Pancreas (tissue), 10 donors: ENCODE results near the gene RASA3. TPM values are rescaled to one million over a fixed set of nuclear protein-coding genes. Genes with fewer than 3 reads are reported as not detected.

ENCODE experiments used
- ATAC-seq, 4 donors: fragments of 200-7000 bp; cut with Tn5 transposase; one replicate each; pipeline versions ENCODE4 v1.8.0 to v1.9.1; 2020; ENCODE audit warnings: mild to moderate bottlenecking in 4 of 4, moderate library complexity in 4 of 4
- DNase-seq, 6 donors: peaks; one replicate each; pipeline ENCODE4 v3.0.0-alpha.2; 2020
- FAIRE-seq: peaks from 2 replicates; lab custom pipeline; 2012; peaks lifted over from hg19 to GRCh38; lab: Jason Lieb, UNC
- H3K27ac ChIP-seq, 4 donors: fragments of 200-600 bp; sonication (generic); 1 replicate in 3 of 4; 2 replicates in 1 of 4; pipeline versions ENCODE4 v1.5.0 to v1.8.0; 2020
- H3K27me3 ChIP-seq, 4 donors: fragments of 200-600 bp; one replicate each; pipeline ENCODE4 v1.8.0; 2021
- H3K36me3 ChIP-seq, 3 donors: fragments of 200-600 bp; sonication (generic) in 1 of 3; one replicate each; pipeline versions ENCODE4 v1.5.0 to v1.8.0; 2020 to 2021
- H3K4me1 ChIP-seq, 3 donors: fragments of 200-600 bp; one replicate each; pipeline ENCODE4 v1.8.0; 2021
- H3K4me3 ChIP-seq, 4 donors: fragments of 200-600 bp; sonication (generic) in 2 of 4; one replicate each; pipeline versions ENCODE4 v1.5.0 to v1.8.0; 2020 to 2021
- H3K9me3 ChIP-seq, 4 donors: fragments of 200-600 bp; one replicate each; pipeline ENCODE4 v1.8.0; 2021
- WGBS, 2 donors: extraction: QIAGEN DNeasy Blood & Tissue Kit; methylation state at CpG; one replicate each; pipeline ENCODE4 v1.1.7; 2013; 5-methylcytosine and 5-hydroxymethylcytosine counted together
- intact Hi-C, 3 donors: fragments of 100-400 bp; cut with DNase I; formaldehyde crosslinking; loops; one replicate each; pipeline versions ENCODE4 v1.11.1 to v1.14.2; 2022
- polyA plus RNA-seq, 2 donors: library from polyadenylated mRNA; stranded (reverse); fragments of 200-250 nt; gene quantifications; one replicate each; pipeline ENCODE4 v1.2.3, GENCODE V29; 2013
- total RNA-seq, 6 donors: library from RNA; stranded (reverse); fragmentation: NEBNext Ultra II Directional in 4 of 6; extraction: Animal tissue kit (Norgen Biotek cat#: 25700) in 4 of 6; gene quantifications; one replicate each; pipeline versions ENCODE4 v1.2.1 to v1.2.4, GENCODE V29; 2021 to 2023
- TF ChIP-seq, protein P1 (sequence below), 4 donors: fragments of 200-600 bp; sonication (generic) in 3 of 4; IDR thresholded peaks; one replicate each; pipeline versions ENCODE4 v1.5.0 to v1.8.0; 2021; ENCODE audit warnings: antibody characterized with exemption in 4 of 4
- donor health status: healthy with polysubstance abuse.
- donor health status: DM: no; HTN: no; CAD: no; lungs with moderate emphysema.
- donor health status: DM: no; HTN: no; CAD: no.
- donor health status: control.
- donor health status: control.
- donor health status: Bipolar disorder and iron deficiency.
- donor health status: DM: yes; HTN: yes; CAD: no.
- donor health status: DM: no; HTN: no; CAD: no.
- donor health status: DM: no; HTN: no; CAD: no.
- donor health status: DM: yes; HTN: yes; CAD: no.

Gene RASA3
- total and polyA plus RNA-seq, 8 donors: 5.7 to 11.2 (median 9.1) TPM

DNA sequence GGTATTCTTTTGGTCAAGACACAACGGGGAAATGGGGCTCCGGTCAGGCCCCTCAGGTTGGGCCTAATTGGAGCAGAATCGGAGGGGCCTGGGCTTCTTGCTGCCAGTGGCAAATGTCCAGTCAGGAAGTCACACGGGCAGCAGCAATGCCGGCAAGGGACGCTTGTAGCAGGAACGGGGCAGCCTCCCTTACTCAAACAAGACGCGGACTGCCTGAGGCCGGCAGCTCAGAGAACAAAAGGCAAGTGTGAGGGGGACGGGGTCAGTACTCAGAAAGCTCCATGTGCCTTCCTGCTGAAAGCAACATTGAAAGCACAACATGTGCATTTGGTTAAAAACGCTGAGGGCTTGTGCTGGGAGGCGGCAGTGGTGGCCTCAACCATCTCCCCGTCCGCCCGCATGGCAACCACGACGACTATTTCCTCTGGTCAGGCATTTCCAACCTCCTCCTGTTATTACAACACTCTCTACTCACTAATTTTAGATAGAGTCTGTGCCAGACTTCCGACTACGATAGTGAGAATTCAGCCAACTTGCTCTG is 20.5 kb upstream of the RASA3 start:
- DNase-seq: peak in 1 of 6 donors; percentile 29
- WGBS, 2 donors: 75 to 76% methylated on average over 20 of the region's 20 CpGs
- H3K4me3 ChIP-seq: no peak overlapping the region
- peaks cover 5 to 12% (median 10%) of the 10 kb centered on the region in 3 donors for H3K4me1 ChIP-seq
- H3K9me3 ChIP-seq: no peaks in the 10 kb centered on the region
- no peaks in the 10 kb centered on the region for H3K36me3 ChIP-seq
- TF ChIP-seq, protein P1, sequence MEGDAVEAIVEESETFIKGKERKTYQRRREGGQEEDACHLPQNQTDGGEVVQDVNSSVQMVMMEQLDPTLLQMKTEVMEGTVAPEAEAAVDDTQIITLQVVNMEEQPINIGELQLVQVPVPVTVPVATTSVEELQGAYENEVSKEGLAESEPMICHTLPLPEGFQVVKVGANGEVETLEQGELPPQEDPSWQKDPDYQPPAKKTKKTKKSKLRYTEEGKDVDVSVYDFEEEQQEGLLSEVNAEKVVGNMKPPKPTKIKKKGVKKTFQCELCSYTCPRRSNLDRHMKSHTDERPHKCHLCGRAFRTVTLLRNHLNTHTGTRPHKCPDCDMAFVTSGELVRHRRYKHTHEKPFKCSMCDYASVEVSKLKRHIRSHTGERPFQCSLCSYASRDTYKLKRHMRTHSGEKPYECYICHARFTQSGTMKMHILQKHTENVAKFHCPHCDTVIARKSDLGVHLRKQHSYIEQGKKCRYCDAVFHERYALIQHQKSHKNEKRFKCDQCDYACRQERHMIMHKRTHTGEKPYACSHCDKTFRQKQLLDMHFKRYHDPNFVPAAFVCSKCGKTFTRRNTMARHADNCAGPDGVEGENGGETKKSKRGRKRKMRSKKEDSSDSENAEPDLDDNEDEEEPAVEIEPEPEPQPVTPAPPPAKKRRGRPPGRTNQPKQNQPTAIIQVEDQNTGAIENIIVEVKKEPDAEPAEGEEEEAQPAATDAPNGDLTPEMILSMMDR (IDR thresholded peaks at IDR 0.05): no peak
- no peak overlapping the region for H3K27ac ChIP-seq
- intact Hi-C loops: no loop called here
- FAIRE-seq: no peak
- ATAC-seq: no peak
- no peaks in the 10 kb centered on the region for H3K27me3 ChIP-seq

DNA sequence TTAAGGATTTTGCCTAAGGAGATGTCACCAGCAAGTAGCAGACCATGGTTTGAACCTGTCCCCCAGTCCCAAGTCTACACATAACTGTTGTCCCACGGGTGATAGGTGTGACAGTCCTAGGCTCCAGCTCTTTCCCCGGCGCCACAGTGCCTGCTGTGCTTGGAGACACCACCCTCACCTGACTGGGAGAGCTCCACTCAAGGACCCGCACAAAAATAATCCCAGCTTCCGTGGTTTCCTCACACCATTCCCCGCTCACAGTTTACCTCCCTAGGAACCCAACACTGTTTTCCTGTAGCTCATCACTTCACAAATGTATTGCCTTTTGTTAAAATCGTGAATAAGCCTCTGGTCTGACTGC is 19.8 kb upstream of the RASA3 start:
- TF ChIP-seq, protein P1 (IDR thresholded peaks at IDR 0.05): no peak
- Histone ChIP-seq H3K4me1 (peaks cover 6 to 13% (median 10%) of the 10 kb centered on the region in 3 donors), H3K9me3 (no peaks in the 10 kb centered on the region), H3K27me3 (no peaks in the 10 kb centered on the region), H3K27ac (no peak overlapping the region), H3K36me3 (no peaks in the 10 kb centered on the region), H3K4me3 (no peak overlapping the region)
- 89 to 90% methylated on average over 7 of the region's 7 CpGs for WGBS, 2 donors
- intact Hi-C loops: no loop called here
- no peak for FAIRE-seq
- DNase-seq: peak in 2 of 6 donors; percentile 28 to 47
- no peak for ATAC-seq

DNA sequence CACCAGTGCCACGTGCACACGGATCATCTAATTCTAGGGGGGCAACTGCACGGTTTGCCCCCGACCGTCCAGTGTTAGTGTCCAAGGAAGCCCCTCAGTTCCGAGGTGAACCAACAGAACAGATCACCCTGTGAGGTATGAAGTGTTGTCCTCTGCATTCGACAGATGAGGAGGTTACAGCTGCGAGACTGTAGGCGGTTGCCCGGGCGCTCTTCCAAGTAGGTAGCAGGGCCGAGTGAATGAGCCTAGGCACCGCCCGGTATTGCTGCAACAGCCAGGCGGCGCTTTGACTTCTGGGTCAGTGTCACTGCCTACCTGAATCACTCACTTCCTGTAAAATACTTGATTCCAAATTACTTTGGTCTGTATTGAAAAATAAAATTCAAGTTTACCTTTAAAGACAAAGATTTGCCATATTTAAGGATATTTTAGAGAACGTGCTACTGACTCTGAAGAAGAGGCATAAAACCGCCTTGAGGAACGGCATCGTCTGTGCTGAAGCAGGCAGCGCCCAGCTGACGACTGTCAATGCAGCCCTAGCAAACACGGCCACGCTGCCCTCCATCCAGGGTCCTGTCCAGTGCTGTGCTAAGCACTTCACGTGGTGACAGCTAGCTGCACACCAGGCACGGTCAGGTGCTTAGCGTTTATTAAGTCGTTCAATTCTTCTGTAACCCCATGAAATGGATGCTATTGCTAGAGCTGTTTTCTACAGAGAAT is 19.3 kb upstream of the RASA3 start:
- TF ChIP-seq, protein P1 (IDR thresholded peaks at IDR 0.05): no peak
- intact Hi-C loops: no loop called here
- no peak overlapping the region for H3K4me3 ChIP-seq
- DNase-seq (peak in 2 of 6 donors; percentile 35 to 54), ATAC-seq (peak in 2 of 4 donors; percentile 49 to 51), FAIRE-seq (no peak)
- no peaks in the 10 kb centered on the region for H3K27me3 ChIP-seq
- no peaks in the 10 kb centered on the region for H3K9me3 ChIP-seq
- H3K36me3 ChIP-seq: no peaks in the 10 kb centered on the region
- H3K4me1 ChIP-seq: peaks cover 6 to 13% (median 10%) of the 10 kb centered on the region in 3 donors
- 80 to 81% methylated on average over 28 of the region's 28 CpGs for WGBS, 2 donors
- H3K27ac ChIP-seq: no peak overlapping the region

DNA sequence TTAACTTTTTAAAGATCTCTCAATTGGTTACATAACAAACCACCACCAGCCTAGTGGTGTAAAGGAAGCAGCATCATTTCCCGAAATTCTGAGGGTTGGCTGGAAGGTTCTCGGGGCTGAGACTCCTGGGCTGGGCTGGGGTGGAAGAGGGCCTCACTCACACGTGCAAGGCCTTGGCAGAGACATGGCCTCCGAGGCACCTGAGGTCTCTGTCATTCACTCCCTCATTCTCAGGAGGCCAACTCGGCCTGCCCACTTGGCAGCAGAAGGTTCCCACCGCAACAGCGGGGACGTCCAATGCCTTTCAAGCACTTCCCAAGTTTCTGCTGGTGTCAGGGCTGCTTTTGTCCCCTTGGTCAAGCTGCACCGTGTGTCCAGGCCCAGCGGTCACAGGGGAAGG is 18.6 kb upstream of the RASA3 start:
- H3K4me3 ChIP-seq: no peak overlapping the region
- 82 to 84% methylated on average over 10 of the region's 10 CpGs for WGBS, 2 donors
- H3K9me3 ChIP-seq: no peaks in the 10 kb centered on the region
- H3K27me3 ChIP-seq: no peaks in the 10 kb centered on the region
- no peak overlapping the region for H3K27ac ChIP-seq
- intact Hi-C loops: no loop called here
- DNase-seq (peak in 1 of 6 donors; percentile 27), FAIRE-seq (no peak), ATAC-seq (no peak)
- TF ChIP-seq, protein P1 (IDR thresholded peaks at IDR 0.05): no peak
- peaks cover 6 to 13% (median 10%) of the 10 kb centered on the region in 3 donors for H3K4me1 ChIP-seq
- no peaks in the 10 kb centered on the region for H3K36me3 ChIP-seq
